ENCODE data around the gene FHOD3. TPM values are rescaled to one million over a fixed set of nuclear protein-coding genes. Genes with fewer than 3 reads are reported as not detected.

FHOD3 gene
- total and polyA plus RNA-seq, 2 of the 13 experiments (the other 11 are each of a cell fraction or from before 2014, with no cell fraction given), result 0.07 TPM; not detected in 1

DNA sequence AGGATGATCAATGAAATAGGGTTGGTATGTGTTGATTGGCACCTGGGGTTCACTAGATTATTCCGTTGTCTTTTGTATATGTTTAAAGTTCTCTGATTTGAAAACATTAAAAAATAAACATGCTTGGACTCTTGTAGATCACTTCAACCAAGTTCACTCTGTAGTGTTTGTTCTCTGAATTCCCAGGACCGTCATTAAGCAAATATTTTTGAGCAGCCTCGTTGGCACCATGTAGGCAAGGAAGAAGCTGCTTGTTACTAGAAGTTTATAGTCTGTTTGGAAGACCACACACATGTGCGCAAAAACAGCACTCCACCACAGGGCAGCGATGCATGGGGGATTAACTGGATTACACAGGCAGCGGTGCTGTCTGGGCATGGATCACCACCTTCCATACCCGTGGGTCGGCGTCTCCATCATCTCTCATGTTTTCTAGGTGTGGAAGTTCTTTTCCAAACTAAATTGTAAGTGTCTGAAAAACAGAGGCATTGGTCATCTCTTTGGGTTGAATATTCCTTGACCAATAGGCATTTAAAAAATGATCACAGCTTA is 212.2 kb downstream of the FHOD3 start:
- Histone ChIP-seq H3K9me3 (ENCODE audit: low read length) (no peaks in the 10 kb centered on the region), H3K4me1 (ENCODE audit: insufficient read depth, low read length) (no peaks in the 10 kb centered on the region), H4K20me1 (ENCODE audit: insufficient read depth, low read length) (no peaks in the 10 kb centered on the region), H3K27me3 (ENCODE audit: control insufficient read depth in 1 of 2, insufficient read depth in 2 of 2, low read length in 2 of 2) (peaks cover 0 to 3% of the 10 kb centered on the region in 2 experiments; a peak in 1 of 5 replicates), H3K9ac (ENCODE audit: insufficient read depth, low read depth, low read length) (no peak overlapping the region), H3K4me3 (replicated peaks in 1 of 3; ENCODE audit: insufficient read depth in 1 of 3, low read depth in 2 of 3, low read length in 3 of 3) (no peak overlapping the region), H3K4me2 (ENCODE audit: low read depth, low read length) (no peak overlapping the region), H3K36me3 (replicated peaks in 1 of 2; ENCODE audit: control insufficient read depth in 1 of 2, insufficient read depth in 2 of 2, low read length in 2 of 2) (no peaks in the 10 kb centered on the region), H3K27ac (ENCODE audit: extremely low read length, insufficient read depth, low read length) (no peak overlapping the region), H3K79me2 (ENCODE audit: insufficient read depth, low read length) (no peaks in the 10 kb centered on the region), H2AFZ (ENCODE audit: low read length) (no peak overlapping the region)
- FAIRE-seq, result no peak
- ATAC-seq, result no peak
- intact Hi-C loops (cut with micrococcal nuclease; ENCODE audit: unreplicated experiment), result no loop called here
- CTCF ChIA-PET (ENCODE audit: low intra/inter-chr PET ratio, low total read pairs), result no interaction called here
- POLR2A ChIA-PET, result no interaction called here
- DNase-seq (ENCODE audit: low spot score), result no peak
- no TSS peak for BruUV-seq (replicated peaks)
- 8% methylated on average over 8 of the region's 9 CpGs for WGBS (ENCODE audit: low lambda C conversion rate)
- in situ Hi-C loops (cut with HindIII; ENCODE audit: extremely low pct_ligation_motif_present, low pct_unique_long_range_greater_than_20kb), result no loop called here
- TF ChIP-seq CAMTA2 (CRISPR knock-in tag; IDR thresholded peaks at IDR 0.05; ENCODE audit: borderline replicate concordance) (no peak), KAT8 (CRISPR knock-in tag; IDR thresholded peaks at IDR 0.05) (no peak), HMG20A (CRISPR knock-in tag; IDR thresholded peaks at IDR 0.05; ENCODE audit: borderline replicate concordance) (no peak), TCF12 (IDR thresholded peaks at IDR 0.05) (no peak), TCF12 (CRISPR knock-in tag; IDR thresholded peaks at IDR 0.05) (no peak), HMG20B (CRISPR knock-in tag; conservative IDR thresholded peaks at IDR 0.05) (no peak), FOXA3 (CRISPR knock-in tag; IDR thresholded peaks at IDR 0.05) (no peak), ZNF17 (CRISPR knock-in tag; IDR thresholded peaks at IDR 0.05) (no peak), ZFP82 (CRISPR knock-in tag; IDR thresholded peaks at IDR 0.05; ENCODE audit: borderline replicate concordance) (no peak), ZNF556 (CRISPR knock-in tag; IDR thresholded peaks at IDR 0.05; ENCODE audit: borderline replicate concordance) (no peak)
- TF ChIP-seq, protein P1, sequence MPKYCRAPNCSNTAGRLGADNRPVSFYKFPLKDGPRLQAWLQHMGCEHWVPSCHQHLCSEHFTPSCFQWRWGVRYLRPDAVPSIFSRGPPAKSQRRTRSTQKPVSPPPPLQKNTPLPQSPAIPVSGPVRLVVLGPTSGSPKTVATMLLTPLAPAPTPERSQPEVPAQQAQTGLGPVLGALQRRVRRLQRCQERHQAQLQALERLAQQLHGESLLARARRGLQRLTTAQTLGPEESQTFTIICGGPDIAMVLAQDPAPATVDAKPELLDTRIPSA (CRISPR knock-in tag; IDR thresholded peaks at IDR 0.05; ENCODE audit: borderline replicate concordance), result no peak
- TF ChIP-seq, protein P2, sequence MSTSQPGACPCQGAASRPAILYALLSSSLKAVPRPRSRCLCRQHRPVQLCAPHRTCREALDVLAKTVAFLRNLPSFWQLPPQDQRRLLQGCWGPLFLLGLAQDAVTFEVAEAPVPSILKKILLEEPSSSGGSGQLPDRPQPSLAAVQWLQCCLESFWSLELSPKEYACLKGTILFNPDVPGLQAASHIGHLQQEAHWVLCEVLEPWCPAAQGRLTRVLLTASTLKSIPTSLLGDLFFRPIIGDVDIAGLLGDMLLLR (CRISPR knock-in tag; IDR thresholded peaks at IDR 0.05), result no peak
- TF ChIP-seq, protein P3, sequence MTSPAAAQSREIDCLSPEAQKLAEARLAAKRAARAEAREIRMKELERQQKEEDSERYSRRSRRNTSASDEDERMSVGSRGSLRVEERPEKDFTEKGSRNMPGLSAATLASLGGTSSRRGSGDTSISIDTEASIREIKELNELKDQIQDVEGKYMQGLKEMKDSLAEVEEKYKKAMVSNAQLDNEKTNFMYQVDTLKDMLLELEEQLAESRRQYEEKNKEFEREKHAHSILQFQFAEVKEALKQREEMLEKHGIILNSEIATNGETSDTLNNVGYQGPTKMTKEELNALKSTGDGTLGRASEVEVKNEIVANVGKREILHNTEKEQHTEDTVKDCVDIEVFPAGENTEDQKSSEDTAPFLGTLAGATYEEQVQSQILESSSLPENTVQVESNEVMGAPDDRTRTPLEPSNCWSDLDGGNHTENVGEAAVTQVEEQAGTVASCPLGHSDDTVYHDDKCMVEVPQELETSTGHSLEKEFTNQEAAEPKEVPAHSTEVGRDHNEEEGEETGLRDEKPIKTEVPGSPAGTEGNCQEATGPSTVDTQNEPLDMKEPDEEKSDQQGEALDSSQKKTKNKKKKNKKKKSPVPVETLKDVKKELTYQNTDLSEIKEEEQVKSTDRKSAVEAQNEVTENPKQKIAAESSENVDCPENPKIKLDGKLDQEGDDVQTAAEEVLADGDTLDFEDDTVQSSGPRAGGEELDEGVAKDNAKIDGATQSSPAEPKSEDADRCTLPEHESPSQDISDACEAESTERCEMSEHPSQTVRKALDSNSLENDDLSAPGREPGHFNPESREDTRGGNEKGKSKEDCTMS (CRISPR knock-in tag; conservative IDR thresholded peaks at IDR 0.05), result no peak
- TF ChIP-seq, protein P4, sequence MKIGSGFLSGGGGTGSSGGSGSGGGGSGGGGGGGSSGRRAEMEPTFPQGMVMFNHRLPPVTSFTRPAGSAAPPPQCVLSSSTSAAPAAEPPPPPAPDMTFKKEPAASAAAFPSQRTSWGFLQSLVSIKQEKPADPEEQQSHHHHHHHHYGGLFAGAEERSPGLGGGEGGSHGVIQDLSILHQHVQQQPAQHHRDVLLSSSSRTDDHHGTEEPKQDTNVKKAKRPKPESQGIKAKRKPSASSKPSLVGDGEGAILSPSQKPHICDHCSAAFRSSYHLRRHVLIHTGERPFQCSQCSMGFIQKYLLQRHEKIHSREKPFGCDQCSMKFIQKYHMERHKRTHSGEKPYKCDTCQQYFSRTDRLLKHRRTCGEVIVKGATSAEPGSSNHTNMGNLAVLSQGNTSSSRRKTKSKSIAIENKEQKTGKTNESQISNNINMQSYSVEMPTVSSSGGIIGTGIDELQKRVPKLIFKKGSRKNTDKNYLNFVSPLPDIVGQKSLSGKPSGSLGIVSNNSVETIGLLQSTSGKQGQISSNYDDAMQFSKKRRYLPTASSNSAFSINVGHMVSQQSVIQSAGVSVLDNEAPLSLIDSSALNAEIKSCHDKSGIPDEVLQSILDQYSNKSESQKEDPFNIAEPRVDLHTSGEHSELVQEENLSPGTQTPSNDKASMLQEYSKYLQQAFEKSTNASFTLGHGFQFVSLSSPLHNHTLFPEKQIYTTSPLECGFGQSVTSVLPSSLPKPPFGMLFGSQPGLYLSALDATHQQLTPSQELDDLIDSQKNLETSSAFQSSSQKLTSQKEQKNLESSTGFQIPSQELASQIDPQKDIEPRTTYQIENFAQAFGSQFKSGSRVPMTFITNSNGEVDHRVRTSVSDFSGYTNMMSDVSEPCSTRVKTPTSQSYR (CRISPR knock-in tag; IDR thresholded peaks at IDR 0.05; ENCODE audit: borderline replicate concordance), result no peak
- TF ChIP-seq, protein P5, sequence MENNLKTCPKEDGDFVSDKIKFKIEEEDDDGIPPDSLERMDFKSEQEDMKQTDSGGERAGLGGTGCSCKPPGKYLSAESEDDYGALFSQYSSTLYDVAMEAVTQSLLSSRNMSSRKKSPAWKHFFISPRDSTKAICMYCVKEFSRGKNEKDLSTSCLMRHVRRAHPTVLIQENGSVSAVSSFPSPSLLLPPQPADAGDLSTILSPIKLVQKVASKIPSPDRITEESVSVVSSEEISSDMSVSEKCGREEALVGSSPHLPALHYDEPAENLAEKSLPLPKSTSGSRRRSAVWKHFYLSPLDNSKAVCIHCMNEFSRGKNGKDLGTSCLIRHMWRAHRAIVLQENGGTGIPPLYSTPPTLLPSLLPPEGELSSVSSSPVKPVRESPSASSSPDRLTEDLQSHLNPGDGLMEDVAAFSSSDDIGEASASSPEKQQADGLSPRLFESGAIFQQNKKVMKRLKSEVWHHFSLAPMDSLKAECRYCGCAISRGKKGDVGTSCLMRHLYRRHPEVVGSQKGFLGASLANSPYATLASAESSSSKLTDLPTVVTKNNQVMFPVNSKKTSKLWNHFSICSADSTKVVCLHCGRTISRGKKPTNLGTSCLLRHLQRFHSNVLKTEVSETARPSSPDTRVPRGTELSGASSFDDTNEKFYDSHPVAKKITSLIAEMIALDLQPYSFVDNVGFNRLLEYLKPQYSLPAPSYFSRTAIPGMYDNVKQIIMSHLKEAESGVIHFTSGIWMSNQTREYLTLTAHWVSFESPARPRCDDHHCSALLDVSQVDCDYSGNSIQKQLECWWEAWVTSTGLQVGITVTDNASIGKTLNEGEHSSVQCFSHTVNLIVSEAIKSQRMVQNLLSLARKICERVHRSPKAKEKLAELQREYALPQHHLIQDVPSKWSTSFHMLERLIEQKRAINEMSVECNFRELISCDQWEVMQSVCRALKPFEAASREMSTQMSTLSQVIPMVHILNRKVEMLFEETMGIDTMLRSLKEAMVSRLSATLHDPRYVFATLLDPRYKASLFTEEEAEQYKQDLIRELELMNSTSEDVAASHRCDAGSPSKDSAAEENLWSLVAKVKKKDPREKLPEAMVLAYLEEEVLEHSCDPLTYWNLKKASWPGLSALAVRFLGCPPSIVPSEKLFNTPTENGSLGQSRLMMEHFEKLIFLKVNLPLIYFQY (CRISPR knock-in tag; IDR thresholded peaks at IDR 0.05; ENCODE audit: borderline replicate concordance), result no peak

Measured in HepG2 (cell line).